ENCODE data around the gene TENT5A.

Gene TENT5A

DNA sequence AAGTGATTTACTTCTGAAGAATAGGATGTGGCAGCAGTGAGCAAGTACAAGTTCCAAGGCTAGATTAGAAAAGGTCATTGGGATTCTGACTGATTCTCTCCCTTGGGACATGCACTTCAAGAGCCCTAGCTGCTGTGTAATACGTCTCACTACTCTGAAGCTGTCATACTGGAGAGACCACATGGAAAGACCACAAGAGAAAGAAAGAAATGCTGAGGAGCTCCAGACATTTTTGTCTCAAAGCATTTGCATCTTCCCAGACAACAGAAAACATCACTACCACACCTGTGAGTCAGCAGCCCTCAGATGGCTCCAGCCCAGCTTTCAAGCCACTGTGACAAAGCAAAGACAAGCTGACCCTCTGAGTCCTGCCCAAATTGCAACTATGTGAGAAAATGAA is 20.7 kb downstream of the TENT5A start:
- TF ChIP-seq, protein P1, sequence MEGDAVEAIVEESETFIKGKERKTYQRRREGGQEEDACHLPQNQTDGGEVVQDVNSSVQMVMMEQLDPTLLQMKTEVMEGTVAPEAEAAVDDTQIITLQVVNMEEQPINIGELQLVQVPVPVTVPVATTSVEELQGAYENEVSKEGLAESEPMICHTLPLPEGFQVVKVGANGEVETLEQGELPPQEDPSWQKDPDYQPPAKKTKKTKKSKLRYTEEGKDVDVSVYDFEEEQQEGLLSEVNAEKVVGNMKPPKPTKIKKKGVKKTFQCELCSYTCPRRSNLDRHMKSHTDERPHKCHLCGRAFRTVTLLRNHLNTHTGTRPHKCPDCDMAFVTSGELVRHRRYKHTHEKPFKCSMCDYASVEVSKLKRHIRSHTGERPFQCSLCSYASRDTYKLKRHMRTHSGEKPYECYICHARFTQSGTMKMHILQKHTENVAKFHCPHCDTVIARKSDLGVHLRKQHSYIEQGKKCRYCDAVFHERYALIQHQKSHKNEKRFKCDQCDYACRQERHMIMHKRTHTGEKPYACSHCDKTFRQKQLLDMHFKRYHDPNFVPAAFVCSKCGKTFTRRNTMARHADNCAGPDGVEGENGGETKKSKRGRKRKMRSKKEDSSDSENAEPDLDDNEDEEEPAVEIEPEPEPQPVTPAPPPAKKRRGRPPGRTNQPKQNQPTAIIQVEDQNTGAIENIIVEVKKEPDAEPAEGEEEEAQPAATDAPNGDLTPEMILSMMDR (IDR thresholded peaks at IDR 0.05; ENCODE audit: low read depth, low read length) = no peak
- Histone ChIP-seq H3K36me3 (no peaks in the 10 kb centered on the region), H3K27me3 (ENCODE audit: insufficient read depth, low read depth, severe bottlenecking) (no peaks in the 10 kb centered on the region), H3K9me3 (ENCODE audit: severe bottlenecking) (no peaks in the 10 kb centered on the region), H3K4me3 (ENCODE audit: low read depth, low read length) (no peak overlapping the region), H3K27ac (no peak overlapping the region)
- DNase-seq = no peak

DNA sequence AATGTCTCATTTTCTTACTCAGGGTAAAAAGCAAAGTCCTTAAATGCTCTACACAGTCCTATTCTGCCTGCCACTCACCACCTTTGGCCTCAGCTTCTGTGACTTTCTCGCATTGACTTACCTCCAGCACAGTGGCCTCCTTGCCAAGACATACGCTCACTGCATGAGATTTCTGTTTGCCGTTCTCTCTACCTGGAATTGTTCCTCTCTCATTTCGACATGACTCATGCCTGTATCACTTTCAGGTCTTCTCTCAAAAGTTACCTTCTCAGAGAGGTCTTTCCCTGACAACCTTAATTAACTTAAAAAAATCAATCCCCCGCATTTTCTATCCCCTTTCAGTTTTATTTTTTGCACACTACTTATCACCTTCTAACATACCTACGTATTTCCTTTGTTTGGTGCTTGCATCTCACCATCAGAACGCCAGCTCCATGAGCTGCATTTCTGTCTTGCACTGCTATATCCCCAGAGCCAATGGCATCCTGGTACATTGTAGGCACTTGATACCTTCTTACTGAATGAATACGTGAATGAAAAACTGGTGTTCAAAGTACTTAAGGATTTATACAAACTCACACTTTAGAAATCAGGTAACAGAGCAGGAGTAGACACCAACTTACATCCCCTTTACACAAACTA is 24.5 kb downstream of the TENT5A start:
- no peaks in the 10 kb centered on the region for H3K36me3 ChIP-seq
- H3K27me3 ChIP-seq (ENCODE audit: insufficient read depth, low read depth, severe bottlenecking) = no peaks in the 10 kb centered on the region
- no peak for DNase-seq
- H3K27ac ChIP-seq = no peak overlapping the region
- no peak overlapping the region for H3K4me3 ChIP-seq (ENCODE audit: low read depth, low read length)
- H3K9me3 ChIP-seq (ENCODE audit: severe bottlenecking) = no peaks in the 10 kb centered on the region
- TF ChIP-seq, protein P1 (IDR thresholded peaks at IDR 0.05; ENCODE audit: low read depth, low read length) = no peak

DNA sequence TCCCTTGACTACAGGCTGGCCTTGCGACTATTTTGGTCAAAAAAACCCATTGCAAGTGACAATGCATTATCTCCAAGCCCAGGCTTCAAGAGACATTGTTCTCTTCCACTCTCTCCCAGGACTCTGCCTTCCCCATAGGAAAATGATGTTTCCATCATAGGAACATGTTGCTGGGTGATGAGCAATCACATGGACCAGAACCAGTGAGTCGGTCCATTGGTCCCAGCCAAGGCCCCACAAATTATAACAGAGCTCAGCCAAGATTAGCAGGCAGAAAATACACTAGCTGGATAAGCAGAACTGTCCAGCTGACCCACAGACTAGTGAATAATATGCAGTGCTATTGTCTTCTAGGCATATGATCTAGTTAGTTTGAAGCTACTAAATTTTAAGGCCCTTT is 27.4 kb downstream of the TENT5A start:
- TF ChIP-seq, protein P1 (IDR thresholded peaks at IDR 0.05; ENCODE audit: low read depth, low read length) = no peak
- Histone ChIP-seq H3K27me3 (ENCODE audit: insufficient read depth, low read depth, severe bottlenecking) (no peaks in the 10 kb centered on the region), H3K36me3 (no peaks in the 10 kb centered on the region)

DNA sequence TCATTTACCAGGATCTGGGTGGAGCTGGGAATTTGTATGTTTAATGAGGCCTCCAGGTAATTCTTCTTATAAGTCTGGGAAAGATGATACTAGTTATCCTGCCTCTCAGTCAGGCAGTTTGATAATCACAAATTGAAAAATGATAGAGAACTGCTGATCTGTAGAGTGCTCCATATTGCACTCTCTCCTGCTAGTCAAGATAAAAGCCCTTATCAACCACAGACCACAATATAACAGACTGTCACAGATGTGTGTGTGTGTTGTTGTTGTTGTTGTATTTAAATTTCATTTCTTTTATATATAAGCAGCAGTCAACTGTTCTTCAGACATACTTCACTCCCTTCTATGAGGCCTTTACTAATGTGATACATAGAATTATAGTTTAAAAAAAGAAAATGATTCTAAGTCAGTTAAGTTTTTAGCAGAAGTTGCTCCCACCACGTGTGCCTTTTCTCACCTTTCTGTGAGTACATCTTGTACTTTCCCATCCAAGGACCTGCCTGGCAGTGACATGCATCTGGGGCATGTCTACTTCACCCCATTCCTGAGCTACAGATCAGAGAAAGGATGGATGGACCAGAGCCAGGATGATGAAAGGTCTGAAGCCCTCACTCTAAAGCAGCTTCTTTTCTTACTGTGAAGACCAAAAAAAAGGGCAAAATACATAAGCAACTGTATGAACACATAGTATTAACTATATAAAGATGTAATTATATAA is 29.8 kb downstream of the TENT5A start:
- no peak for DNase-seq
- H3K4me3 ChIP-seq (ENCODE audit: low read depth, low read length) = no peak overlapping the region
- TF ChIP-seq, protein P1 (IDR thresholded peaks at IDR 0.05; ENCODE audit: low read depth, low read length) = no peak
- H3K36me3 ChIP-seq = no peaks in the 10 kb centered on the region
- no peak overlapping the region for H3K27ac ChIP-seq
- H3K9me3 ChIP-seq (ENCODE audit: severe bottlenecking) = no peaks in the 10 kb centered on the region
- H3K27me3 ChIP-seq (ENCODE audit: insufficient read depth, low read depth, severe bottlenecking) = no peaks in the 10 kb centered on the region

More for the DNA sequence above, 27.4 kb downstream of the TENT5A start:
- H3K4me3 ChIP-seq (ENCODE audit: low read depth, low read length) = no peak overlapping the region
- H3K9me3 ChIP-seq (ENCODE audit: severe bottlenecking) = no peaks in the 10 kb centered on the region
- no peak overlapping the region for H3K27ac ChIP-seq
- DNase-seq = no peak

DNA sequence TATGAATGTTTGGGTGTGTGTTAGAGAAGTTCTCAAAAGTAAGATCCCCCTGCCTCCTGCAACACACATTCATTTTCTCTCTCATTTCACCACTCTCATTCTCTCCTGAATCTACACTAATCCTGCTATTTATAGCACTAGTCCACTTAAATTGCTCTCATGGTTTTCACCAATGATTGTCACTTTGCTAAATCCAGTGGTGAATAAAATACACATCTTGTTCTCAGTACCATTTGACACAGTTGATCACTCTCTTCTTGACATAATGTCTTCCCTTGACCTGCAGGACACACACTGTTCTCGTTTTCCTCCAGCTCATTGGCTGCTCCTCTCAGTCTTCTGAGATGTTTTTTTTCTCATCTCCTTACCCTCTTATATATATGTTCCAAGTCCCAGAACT is 32.1 kb downstream of the TENT5A start:
- no peaks in the 10 kb centered on the region for H3K36me3 ChIP-seq
- H3K27me3 ChIP-seq (ENCODE audit: insufficient read depth, low read depth, severe bottlenecking) = no peaks in the 10 kb centered on the region
- H3K9me3 ChIP-seq (ENCODE audit: severe bottlenecking) = no peaks in the 10 kb centered on the region
- no peak overlapping the region for H3K4me3 ChIP-seq (ENCODE audit: low read depth, low read length)
- no peak for DNase-seq
- TF ChIP-seq, protein P1 (IDR thresholded peaks at IDR 0.05; ENCODE audit: low read depth, low read length) = no peak
- H3K27ac ChIP-seq = no peak overlapping the region

Data from WERI-Rb-1 (cell line).